Measurements from ENCODE around the gene TRIM2.

The TRIM2 gene

GRCh38 chr4:153344131-153345011 is 140.1 kb downstream of the TRIM2 start, which contains the start of gene MND1:
TSS of gene MND1 (plus strand) at chr4:153344688. CDS start at chr4:153344738, 50 bp downstream.
- DNase-seq = peak; percentile 73 to 90 (median 88)

DNA sequence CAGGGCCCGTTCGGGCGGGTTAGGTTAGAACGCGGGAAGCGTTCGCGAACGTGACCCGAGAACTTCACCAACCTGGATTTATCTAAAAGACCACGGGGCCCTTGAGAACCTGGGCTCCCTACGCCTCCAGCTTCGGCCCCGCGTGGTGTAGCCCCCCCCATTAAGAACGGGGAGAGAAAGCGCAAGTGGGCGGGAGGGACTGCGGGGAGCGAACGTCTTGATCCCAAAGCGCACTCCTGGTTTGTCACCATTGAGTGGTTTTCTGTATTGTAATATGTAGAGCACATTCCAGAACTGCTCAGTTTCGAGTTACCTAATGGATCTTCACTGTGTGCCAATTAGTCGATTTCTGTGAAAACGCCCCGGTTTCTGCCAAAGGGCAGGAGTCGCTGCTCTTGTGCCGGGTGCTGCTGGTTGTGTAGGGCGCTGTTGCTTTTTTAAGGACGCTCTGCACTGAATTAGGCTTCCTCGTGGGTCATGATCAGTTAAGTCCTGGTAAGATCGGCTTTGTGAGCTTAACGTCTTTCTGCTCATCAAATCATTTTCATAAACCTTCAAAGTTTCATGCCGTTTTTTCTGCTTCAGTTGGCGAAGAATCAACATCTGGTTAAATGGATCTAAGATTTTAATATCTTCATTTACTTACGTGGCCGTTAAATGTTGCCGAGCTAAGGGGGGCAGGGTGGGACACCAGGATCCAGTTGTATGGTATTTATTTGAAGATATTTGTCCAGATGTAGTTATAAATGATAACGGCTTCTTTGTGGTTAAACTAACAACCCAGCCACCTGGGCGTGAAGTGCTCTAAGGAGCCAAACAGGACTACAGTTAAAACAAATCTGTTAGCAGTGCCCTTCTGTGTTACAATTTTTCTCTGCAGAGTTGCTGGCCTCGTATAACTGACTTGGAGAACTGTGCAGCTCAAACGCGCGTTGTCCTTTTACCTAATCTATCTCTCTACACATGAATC is 141.1 kb downstream of the TRIM2 start:
- DNase-seq = peak in 3 of 4 experiments; percentile 10 to 19 (median 13)

DNA sequence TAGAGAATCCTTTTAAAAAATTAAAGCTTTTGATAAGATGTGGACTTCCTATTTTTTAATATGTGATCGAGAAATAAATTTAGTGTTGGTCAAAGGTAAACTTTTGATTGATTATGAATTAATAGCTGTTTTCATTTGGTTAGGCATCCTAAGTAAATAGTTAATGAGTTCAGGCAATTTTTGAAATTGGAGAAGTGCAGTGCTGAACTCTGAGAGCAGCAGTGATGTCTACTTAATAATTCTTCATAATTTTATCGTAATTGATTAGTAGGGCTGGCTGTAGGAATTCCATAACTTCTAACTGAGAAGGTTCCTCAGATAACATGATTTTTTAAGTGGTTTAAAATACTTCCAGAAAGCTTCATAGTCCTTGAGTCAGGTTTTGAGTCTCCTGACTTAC is 141.8 kb downstream of the TRIM2 start:
- no peak for DNase-seq

DNA sequence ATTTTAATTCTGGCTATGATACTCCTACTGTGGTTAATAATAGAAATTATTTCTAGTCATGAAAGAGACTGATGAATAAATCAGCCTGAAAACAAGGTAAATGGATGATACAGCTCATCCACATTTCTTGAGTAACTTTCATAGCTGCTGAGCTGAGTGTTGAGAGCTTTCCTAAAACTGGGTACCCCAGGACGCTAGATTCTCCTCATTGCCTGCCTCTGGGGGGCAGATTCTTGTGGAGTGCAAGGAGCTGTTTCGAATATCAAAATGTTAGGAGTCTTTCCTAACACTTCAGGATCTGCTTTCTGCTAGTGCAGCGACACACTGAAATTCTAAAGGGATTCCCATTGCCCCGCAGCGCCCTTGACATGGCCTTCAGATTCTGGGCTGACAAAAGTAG is 142.3 kb downstream of the TRIM2 start:
- no peak for DNase-seq

- no peak for DNase-seq
Measured at GRCh38 chr4:153347117-153347516, 142.9 kb downstream of the TRIM2 start.

DNA sequence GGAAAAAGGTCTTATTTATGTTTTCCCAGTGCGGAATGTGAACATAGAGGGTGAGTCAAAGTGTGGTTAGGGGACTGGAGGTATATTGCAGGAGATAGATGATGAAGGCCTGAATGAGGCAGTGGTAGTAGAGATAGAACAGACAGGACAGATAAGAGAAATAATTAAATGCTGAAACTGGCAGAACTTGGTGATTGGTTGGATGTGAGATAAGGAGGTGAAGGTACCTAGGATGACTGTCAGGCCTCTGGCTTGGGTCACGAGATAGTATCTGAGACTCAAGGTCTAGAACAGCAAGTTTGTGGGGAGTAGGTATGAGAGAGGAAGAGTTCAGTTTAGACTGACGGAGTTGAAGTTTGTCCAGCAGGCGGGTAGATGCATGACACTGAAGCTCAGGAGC is 143.8 kb downstream of the TRIM2 start:
- DNase-seq = no peak

GRCh38 chr4:153349206-153349805 is 145.1 kb downstream of the TRIM2 start:
- DNase-seq = no peak

DNA sequence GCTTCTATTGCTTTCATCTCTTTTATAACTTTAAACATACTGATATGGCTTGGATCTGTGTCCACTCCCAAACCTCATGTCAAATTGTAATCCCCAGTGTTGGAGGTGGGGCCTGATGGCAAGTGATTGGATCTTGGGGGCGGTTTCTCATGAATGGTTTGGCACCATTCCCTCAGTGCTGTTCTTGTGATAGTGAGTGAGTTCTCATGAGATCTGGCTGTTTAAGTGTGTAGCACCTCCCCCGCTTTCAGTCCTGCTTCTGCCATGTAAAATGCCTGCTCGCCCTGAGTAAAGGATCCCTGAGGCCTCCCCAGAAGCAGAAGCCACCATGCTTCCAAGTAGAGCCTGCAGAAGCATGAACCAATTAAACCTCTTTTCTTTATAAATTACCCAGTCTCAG is 157.9 kb downstream of the TRIM2 start:
- no peak for DNase-seq

DNA sequence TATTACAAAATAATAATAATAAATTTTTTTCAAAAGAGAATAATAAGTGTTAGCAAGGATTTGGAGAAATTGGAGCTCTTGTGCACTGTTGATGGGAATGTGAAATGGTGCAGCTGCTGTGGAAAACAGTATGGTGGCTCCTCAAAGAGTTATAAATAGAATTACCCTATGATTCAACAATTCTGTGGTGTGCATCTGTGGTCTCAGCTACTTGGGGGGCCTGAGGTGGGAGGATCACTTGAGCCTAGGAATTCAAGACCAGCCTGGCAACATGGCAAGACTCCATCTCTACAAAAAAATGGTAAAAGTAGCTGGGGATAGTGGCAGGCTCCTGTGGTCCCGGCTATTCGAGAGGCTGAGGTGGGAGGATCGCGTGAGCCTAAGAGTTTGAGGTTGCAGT is 159.8 kb downstream of the TRIM2 start:
- no peak for DNase-seq

- DNase-seq = no peak
Measured at GRCh38 chr4:153365003-153365402, 160.8 kb downstream of the TRIM2 start.

GRCh38 chr4:153366486-153366885 is 162.2 kb downstream of the TRIM2 start:
- no peak for DNase-seq

- DNase-seq = no peak
Measured at GRCh38 chr4:153367092-153367491, 162.8 kb downstream of the TRIM2 start.

- no peak for DNase-seq
Measured at GRCh38 chr4:153369021-153369420, 164.8 kb downstream of the TRIM2 start.

- no peak for DNase-seq
Measured at GRCh38 chr4:153371701-153372234, 167.5 kb downstream of the TRIM2 start.

- DNase-seq = no peak
Measured at GRCh38 chr4:153372967-153373562, 168.8 kb downstream of the TRIM2 start.

DNA sequence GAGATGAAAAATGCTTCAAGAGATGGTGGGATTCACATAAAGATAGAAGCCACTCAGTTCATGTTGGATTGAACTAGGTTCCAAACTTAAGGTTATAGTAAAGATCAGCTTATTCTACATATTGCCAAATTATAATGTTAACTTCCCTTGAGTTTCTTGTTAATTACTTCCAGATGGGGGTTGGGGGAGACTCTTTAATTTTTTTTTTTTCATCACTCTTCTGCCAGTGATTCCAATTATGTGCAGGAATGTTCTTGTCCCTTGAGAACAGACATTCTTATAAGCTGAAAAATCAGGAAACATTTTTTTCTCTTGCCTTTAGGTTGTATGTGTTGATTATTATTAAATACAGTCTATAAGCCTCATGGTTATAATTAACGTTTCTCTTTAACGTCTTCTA is 170.2 kb downstream of the TRIM2 start:
- no peak for DNase-seq

- no peak for DNase-seq
Measured at GRCh38 chr4:153375303-153375702, 171.1 kb downstream of the TRIM2 start.

DNA sequence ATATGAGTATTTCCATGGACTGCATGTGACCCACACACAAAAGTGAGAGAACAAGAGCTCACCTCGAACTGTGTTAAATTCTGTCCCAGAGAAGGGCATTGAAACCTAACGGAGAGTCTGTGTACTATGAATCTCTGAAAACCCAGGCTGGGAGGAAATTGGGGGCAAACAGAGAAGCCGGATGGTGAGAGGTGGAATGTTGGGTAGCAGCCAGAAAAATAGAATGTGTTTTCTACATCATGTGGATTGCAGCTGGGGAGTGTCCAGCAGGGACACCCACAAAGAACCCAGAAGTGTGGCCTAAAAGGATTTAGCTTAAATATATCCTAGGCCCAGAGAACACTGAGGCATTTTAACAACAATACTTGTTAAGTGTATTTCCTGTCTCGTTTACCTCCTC is 178.9 kb downstream of the TRIM2 start:
- DNase-seq = no peak

DNA sequence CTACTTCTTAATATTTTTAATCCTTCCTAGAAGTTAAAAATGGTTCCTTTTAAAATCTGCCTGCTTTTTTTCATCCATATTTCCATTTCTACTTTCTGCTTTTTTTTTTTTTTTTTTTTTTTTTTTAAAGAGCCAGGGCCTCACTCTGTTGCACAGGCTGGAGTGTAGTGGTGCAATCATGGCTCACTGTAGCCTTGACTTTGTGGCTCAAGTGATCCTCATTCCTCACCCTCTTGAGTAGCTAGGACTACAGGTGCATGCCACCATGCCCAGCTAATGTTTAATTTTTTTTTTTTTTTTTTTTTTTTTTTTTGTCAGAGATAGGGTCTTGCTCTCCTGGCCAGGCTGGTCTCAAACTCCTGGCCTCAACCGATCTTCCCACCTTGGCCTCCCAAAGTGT is 179.9 kb downstream of the TRIM2 start:
- DNase-seq = no peak

GRCh38 chr4:153385784-153386183 is 181.5 kb downstream of the TRIM2 start:
- no peak for DNase-seq

- no peak for DNase-seq
Measured at GRCh38 chr4:153387981-153388380, 183.7 kb downstream of the TRIM2 start.
